Dedifferentiated amniotic fluid mesenchymal stem cell (primary cell): ENCODE results near the gene ATP9A.
"Not testable (repeated sequence)": the region's sequence is repeated elsewhere in the genome, so short reads cannot be mapped to it uniquely, and the experiment has no call there.

ENCODE experiments used
- DNase-seq: peaks from one replicate; pipeline ENCODE4 v3.0.0-alpha.2; 2016; ENCODE audit errors: extremely low spot score

ATP9A gene

GRCh38 chr20:51796340-51796739 lies 28.1 kb upstream of the ATP9A start:
- DNase-seq = no peak

- DNase-seq = no peak
Observed at GRCh38 chr20:51792960-51793359, 24.8 kb upstream of the ATP9A start.

DNA sequence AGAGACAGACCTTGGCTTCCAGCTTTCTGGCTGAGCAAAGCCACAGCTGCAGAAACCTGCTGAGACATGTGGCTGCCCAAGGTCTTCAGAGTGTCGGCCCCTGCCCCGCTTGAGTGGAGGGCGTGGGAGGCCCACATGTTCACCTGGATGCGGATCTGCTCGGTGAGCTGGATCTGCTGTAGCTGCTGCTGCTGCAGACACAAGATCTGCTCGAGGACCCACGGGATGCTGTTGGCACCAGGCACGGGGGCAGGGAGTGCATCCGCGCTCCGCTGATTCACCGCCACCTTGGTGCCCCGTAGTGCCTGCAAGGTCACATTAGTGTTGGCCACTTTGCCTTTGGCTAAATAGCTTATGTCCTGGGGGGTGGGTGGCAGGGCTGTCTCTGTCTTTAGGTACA lies 23.4 kb upstream of the ATP9A start:
- DNase-seq = no peak

DNA sequence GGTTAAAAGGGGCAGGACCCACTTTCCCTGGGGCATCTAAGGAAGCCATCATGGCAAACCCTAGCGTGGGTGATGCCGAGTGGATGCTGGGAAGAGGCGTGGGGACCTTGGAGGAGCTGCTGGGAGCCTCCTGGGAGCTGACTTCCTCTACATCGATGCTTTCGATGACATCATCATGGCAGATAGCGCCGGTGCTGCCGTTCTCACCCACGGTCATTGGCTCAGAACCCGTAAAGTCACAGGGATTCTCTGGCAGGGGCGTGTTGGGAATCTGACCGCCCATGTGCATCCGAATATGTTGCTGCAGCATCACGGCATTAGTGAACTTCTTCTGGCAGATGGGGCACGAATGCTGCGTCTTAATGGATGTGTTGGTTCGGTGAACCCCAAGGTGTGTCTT lies 22.1 kb upstream of the ATP9A start:
- no peak for DNase-seq

DNA sequence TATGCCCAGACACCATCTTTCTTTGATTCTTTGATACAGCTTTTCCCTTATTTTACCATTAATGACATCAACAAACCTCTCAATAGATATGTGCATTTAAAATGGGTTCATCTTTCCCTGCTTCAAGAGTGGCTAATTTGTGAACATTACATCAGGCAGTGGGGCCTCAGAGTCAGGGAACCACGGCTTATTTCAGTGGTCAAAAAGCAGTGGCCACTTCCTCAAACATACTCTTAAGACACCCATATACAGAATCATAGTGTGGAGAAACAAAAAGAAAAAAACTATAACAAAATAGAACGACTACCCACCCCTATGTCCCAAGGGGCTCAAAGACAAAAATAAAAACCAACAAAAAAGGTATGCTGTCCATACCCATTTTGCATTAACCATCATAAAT lies 21.2 kb upstream of the ATP9A start:
- DNase-seq = no peak

DNA sequence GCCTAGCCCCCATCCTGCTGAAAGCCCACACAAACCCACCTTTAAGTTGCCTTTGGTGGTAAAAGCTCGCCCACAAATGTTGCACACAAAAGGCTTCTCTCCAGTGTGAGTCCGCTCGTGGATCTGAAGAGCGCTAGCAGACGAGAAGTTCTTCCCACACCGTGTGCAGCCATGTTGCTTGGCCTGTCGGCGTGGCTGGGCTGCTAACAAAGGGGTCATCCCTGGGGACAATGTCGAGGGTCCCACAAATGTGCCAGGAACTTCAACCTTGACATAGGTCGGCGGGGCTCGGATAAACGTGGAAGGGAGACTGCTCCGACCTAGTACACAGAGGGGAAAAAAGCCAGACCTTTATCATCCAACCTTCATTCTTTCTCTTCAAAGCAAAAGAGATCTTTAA lies 20.6 kb upstream of the ATP9A start:
- DNase-seq = no peak

DNA sequence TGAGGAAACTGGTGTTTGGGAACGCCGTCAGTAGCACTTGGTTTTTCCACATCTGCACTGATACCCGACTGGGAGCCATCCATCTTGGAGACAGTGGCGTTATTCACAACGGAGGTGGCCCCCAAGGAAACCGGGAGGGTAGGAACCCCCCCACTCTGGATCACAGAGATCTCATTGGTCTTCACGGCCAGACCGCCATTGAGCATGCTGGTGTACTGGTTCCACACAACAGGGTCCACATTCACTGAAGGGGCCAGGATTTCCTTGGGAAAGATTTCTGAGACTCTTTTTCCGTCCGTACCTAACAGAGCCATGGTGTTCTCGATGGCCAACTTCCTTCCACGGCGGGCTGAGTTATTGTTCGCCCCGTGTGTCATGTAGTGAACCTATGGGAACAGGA lies 16.1 kb upstream of the ATP9A start:
- no peak for DNase-seq

- not testable (repeated sequence) for DNase-seq
Observed at GRCh38 chr20:51778229-51778759, 10.1 kb upstream of the ATP9A start.

GRCh38 chr20:51775241-51775640 lies 7.1 kb upstream of the ATP9A start:
- no peak for DNase-seq

- DNase-seq = no peak
Observed at GRCh38 chr20:51772236-51772635, 4.0 kb upstream of the ATP9A start.

- no peak for DNase-seq
Observed at GRCh38 chr20:51769976-51770615, 1.9 kb upstream of the ATP9A start.

- no peak for DNase-seq
Observed at GRCh38 chr20:51768759-51769517, 748 bp upstream of the ATP9A start.

DNA sequence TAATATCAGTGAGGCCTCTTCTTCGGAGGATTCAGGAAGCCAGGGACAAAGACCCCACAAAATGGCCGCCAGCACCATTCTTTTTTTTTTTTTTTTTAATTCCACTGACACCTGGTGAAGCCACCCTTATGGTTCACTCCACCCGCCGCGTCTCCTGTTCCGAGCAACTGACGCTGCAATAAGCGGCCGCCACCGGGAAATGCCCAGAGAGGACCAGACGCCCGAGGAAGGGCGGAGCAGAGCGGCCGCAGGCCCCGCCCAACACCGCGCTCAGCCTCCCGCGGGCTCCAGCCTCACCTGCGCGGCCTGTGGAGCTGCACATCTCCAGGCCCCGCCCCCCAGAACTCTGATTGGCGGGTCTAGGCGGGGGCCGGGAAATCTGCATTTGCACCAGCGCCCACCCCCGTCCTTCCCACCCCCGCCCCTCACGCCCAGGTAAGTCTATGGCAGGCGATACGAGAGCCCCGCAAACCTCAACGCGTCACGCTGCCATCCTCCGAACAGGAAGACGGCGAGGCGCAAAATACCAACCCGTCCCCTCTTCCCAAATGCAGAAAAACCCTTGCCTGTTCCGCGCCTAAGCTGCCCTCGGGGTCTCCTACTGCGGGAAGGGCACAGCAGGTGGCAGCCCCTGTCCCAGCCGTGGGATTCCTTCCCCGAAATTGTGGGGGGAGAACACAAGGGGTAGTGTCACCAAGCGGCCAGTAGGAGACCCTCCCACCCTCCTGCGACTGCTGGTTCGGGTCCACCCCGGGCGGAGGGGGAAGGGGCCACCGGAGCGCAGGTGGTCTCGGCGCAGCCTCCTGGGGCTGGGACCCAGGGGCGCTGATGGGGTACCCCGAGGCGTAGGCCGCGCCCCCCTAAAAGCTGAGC lies 960 bp downstream of the ATP9A start:
- DNase-seq = no peak

DNA sequence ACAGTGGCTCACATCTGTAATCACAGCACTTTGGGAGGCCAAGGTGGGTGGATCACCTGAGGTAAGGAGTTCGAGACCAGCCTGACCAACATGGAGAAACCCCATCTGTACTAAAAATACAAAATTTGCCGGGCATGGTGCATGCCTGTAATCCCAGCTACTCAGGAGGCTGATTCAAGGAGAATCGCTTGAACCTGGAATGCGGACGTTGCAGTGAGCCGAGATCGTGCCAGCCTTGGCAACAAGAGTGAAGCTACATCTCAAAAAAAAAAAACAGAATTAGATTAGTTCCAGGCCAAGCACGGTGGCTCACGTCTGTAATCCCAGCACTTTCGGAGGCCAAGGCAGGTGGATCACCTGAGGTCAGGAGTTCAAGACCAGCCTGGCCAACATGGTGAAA lies 2.8 kb downstream of the ATP9A start:
- DNase-seq = not testable (repeated sequence)

DNA sequence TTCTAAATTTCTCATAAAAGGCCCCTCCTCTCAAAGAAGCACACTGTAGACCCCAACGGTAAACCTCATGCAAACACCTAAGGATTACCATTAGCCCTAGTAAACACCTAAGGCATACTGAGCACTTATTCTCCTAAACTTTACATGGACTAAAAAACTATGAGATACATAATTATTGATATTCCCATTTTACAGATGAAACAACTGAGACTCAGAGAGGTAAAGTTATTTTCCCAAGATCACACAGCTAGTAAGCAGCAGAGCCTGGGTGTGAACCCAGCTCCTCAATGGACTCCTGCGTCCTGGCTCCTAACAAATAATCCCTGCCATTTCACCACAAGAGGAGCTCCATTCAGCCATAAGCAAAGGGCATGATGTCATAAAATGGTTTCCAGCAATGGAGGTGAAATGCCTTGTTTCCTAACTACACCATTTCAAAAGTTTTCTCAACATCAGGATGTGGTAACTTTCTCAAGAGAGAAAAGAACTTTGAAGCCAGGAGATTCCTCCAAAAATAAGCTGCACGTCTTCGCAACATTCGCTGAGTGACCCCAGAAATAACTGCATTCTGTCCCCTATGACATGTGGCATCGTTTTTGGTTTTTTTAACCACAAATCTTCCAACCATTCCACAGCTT lies 4.1 kb downstream of the ATP9A start:
- no peak for DNase-seq

DNA sequence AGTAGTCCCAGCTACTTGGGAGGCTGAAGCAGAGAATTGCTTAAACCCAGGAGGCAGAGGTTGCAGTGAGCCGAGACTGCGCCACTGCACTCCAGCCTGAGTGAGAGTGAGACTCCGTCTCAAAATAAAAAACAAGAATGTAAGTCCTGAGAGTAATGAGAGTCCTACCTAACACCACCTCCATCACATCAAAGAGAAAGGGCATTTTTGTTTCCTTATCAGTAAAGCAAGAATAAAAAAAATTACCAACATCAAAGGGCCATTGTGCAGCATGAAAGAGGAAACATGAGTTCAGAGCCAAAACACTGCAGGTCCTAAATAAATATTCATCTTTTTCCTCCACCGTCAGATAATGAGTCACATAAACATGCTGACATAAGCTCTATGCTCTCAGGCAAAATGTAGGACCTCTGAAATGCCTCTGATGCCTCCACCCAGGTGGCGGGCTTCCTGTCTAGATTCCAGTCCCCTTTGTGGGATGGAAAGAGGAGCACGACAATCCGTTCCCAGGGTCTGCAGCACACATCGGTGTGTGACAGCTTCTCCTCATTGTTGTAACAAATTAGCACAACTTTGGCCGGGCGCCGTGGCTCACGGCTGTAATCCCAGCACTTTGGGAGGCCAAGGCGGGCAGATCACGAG lies 7.2 kb downstream of the ATP9A start:
- no peak for DNase-seq

DNA sequence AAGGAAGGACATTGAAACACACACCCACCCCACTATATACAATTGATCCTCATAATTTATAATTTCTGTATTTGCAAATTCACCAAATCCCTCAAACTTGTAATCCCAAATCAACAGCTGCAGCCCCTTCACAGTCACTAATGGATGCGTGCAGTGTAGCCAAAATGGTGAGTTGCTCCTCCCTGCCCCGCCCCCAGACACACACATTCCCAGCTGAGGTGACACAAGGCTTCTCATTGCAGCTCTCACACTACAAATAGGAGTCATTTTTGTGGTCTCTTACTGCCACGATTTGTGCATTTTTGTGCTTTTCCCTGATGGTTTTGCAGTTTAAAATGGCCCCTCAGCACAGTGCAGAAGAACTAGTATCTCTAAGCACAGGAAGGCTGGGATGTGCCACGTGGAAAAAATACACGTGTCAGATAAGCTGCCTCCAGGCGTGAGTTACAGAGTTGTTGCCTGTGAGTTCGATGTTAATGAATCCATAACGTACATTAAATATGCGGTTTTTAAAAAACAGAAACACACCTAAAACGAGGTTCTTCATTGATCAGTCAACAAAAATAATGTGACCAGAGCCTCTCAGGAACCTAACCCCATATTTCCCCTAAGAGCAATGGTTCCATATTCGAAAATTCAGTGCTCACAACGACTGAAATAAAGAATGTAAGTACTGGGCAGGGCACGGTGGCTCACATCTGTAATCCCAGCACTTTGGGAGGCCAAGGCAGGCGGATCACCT lies 8.2 kb downstream of the ATP9A start:
- DNase-seq = no peak

DNA sequence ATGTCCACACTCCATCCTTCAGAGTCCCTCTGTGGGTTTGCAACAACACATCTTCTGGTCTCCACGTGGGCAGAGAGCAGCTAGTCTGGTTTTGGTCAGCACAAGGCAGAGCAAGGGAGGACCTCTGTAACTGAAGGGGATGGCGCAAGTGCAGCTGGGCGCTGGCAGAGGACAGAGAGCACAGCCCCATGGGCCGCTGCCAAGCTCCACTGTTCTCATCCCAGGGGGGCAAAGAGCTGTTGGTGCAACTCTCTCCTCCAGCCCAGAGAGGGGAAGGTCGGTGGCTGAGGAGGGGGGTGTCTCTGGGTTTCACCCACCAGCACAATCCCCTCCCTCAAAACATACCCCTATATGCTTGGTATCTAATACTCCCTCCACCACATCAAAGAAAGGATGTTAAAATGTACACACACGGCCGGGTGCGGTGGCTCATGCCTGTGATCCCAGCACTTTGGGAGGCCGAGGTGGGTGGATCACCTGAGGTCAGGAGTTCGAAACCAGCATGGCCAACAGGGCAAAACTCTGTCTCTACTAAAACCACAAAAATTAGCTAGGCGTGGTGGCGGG lies 9.1 kb downstream of the ATP9A start:
- no peak for DNase-seq

GRCh38 chr20:51757226-51757625 lies 11.0 kb downstream of the ATP9A start:
- DNase-seq = no peak

GRCh38 chr20:51756653-51757052 lies 11.5 kb downstream of the ATP9A start:
- no peak for DNase-seq
